WTC11 (cell line): ENCODE results near the gene LAMA3.

Source experiments
- AFF4 ChIP-seq: sonication (generic); formaldehyde crosslinking; IDR thresholded peaks from 2 replicates; pipeline ENCODE4 v1.8.1; 2023; ENCODE audit warnings: mild to moderate bottlenecking, missing genetic modification reagents, borderline replicate concordance
- ATF2 ChIP-seq: sonication (generic); formaldehyde crosslinking; IDR thresholded peaks from 2 replicates; pipeline ENCODE4 v1.8.1; 2022; ENCODE audit warnings: low read depth, missing genetic modification reagents, borderline replicate concordance
- ATF3 ChIP-seq: sonication (generic); formaldehyde crosslinking; conservative IDR thresholded peaks from 2 replicates; pipeline ENCODE4 v1.8.1; 2022; ENCODE audit warnings: mild to moderate bottlenecking, missing genetic modification reagents
- CTCF ChIP-seq: fragments of 200-600 bp; IDR thresholded peaks from 2 replicates; pipeline ENCODE4 v1.8.0; 2022; ENCODE audit warnings: antibody characterized with exemption
- E2F1 ChIP-seq: sonication (generic); formaldehyde crosslinking; IDR thresholded peaks from 2 replicates; pipeline ENCODE4 v1.8.0; 2022; ENCODE audit warnings: mild to moderate bottlenecking, missing genetic modification reagents
- ETV6 ChIP-seq: sonication (generic); formaldehyde crosslinking; IDR thresholded peaks from 2 replicates; pipeline ENCODE4 v1.8.1; 2022; ENCODE audit warnings: mild to moderate bottlenecking, missing genetic modification reagents
- FOXP4 ChIP-seq: sonication (generic); formaldehyde crosslinking; IDR thresholded peaks from 2 replicates; pipeline ENCODE4 v1.8.0; 2022; ENCODE audit warnings: mild to moderate bottlenecking, missing genetic modification reagents
- JUN ChIP-seq: sonication (generic); formaldehyde crosslinking; IDR thresholded peaks from 2 replicates; pipeline ENCODE4 v1.8.0; 2023; ENCODE audit warnings: mild to moderate bottlenecking, missing genetic modification reagents
- KAT7 ChIP-seq: sonication (generic); formaldehyde crosslinking; IDR thresholded peaks from 2 replicates; pipeline ENCODE4 v1.8.1; 2023; ENCODE audit warnings: missing genetic modification reagents, mild to moderate bottlenecking, borderline replicate concordance
- MAX ChIP-seq: sonication (generic); formaldehyde crosslinking; IDR thresholded peaks from 2 replicates; pipeline ENCODE4 v1.8.0; 2022; ENCODE audit warnings: mild to moderate bottlenecking, missing genetic modification reagents
- NR2C2 ChIP-seq: sonication (generic); formaldehyde crosslinking; IDR thresholded peaks from 2 replicates; pipeline ENCODE4 v1.8.0; 2022; ENCODE audit warnings: mild to moderate bottlenecking, missing genetic modification reagents
- SMAD4 ChIP-seq: sonication (generic); formaldehyde crosslinking; IDR thresholded peaks from 2 replicates; pipeline ENCODE4 v1.8.0; 2022; ENCODE audit warnings: mild to moderate bottlenecking, missing genetic modification reagents
- TCF7 ChIP-seq: sonication (generic); formaldehyde crosslinking; IDR thresholded peaks from 2 replicates; pipeline ENCODE4 v1.8.0; 2022; ENCODE audit warnings: mild to moderate bottlenecking, low read depth, missing genetic modification reagents, moderate library complexity
- ZNF416 ChIP-seq: fragments of 250-450 bp; sonication (Bioruptor Pico); IDR thresholded peaks from 2 replicates; pipeline ENCODE4 v1.9.0; 2021; ENCODE audit warnings: mild to moderate bottlenecking, inconsistent platforms

GRCh38 chr18:23880931-23881617 lies 191.8 kb downstream of the LAMA3 start:
- TF ChIP-seq MAX (CRISPR knock-in tag) (no peak), CTCF (no peak), E2F1 (CRISPR knock-in tag) (no peak), SMAD4 (CRISPR knock-in tag) (no peak), AFF4 (CRISPR knock-in tag) (no peak), ZNF416 (no peak), KAT7 (CRISPR knock-in tag) (no peak), TCF7 (CRISPR knock-in tag) (no peak), ATF2 (CRISPR knock-in tag) (no peak), FOXP4 (CRISPR knock-in tag) (no peak), ETV6 (CRISPR knock-in tag) (no peak), JUN (CRISPR knock-in tag) (no peak), ATF3 (CRISPR knock-in tag) (no peak), NR2C2 (CRISPR knock-in tag) (no peak)
